Measurements from ENCODE around the gene ZNF135.

DNA sequence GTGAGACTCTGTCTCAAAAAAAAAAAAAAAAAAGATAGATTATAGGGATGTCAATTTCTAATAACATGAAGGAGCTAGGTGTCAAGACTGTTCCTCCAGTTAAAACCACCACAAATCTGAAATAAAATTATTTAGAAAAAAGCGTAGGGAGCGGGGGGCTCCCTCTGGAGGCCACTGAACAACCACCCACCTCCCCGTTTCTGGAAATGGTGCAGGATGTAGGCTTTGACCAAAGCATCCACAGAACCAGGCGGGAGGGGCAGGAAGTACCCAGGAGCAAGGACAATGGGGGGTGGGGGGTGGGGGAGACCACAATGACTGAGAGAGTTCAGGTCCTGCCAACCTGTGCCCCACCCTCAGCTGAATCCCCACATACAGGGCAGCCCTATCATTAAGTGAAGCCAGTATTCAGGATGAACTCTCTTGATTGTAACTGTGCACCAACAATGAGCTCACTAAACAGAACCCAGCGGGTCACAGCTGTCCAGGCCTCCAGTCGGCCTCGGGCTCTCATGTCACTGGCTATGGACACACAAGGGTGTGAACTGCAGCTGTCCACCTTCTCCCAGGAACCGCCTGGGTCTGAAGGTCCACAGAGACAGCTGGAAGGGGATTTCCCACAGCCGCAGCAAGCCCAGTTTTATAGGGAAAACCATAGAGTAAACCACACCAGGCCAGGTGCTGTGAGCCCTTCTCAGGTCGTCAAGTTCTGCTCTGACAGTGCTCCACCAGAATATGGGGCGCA, 32.3 kb downstream of the ZNF135 start:
- no peak for TF ChIP-seq CTCF (IDR thresholded peaks at IDR 0.05; ENCODE audit: insufficient read depth, low read depth, low read length)
- no peak for TF ChIP-seq EZH2 (IDR thresholded peaks at IDR 0.05; ENCODE audit: insufficient read depth, low read length)

Data from astrocyte (in vitro differentiated cells and primary cell).